Measurements from ENCODE around the gene ORC6.

ORC6 gene

GRCh38 chr16:46720619-46721018 lies 31.2 kb downstream of the ORC6 start:
- no peak for DNase-seq (ENCODE audit: low read depth)
- TF ChIP-seq CTCF (IDR thresholded peaks at IDR 0.05; ENCODE audit: insufficient read depth, low read depth, low read length, missing control alignments), result no peak
- no peak overlapping the region for H3K4me3 ChIP-seq (ENCODE audit: low read length)

DNA sequence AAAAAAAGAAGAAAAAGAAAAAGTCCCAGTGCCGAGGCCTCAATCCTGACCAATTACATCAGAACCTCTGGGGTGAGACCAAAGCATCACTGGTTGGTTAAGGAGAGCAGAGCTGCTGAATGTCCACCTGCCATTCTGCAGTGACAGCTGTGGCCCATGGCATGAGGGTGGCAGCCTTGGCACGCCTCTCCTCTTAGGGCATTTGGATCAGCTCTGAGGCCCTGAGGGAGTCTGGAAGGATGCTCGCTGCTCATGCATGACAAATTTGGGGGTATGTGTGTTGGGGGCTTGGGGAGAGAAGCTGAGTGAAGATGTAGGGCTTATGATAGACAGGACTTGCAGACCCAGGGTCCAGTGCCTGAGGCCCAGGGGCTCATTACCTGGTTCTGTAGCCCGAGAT lies 32.4 kb downstream of the ORC6 start:
- no peak overlapping the region for H3K4me3 ChIP-seq (ENCODE audit: low read length)
- TF ChIP-seq CTCF (IDR thresholded peaks at IDR 0.05; ENCODE audit: insufficient read depth, low read depth, low read length, missing control alignments), result no peak
- DNase-seq (ENCODE audit: low read depth), result no peak

GRCh38 chr16:46727184-46727583 lies 37.7 kb downstream of the ORC6 start:
- TF ChIP-seq CTCF (IDR thresholded peaks at IDR 0.05; ENCODE audit: insufficient read depth, low read depth, low read length, missing control alignments), result no peak
- no peak for DNase-seq (ENCODE audit: low read depth)
- no peak overlapping the region for H3K4me3 ChIP-seq (ENCODE audit: low read length)

- TF ChIP-seq CTCF (IDR thresholded peaks at IDR 0.05; ENCODE audit: insufficient read depth, low read depth, low read length, missing control alignments), result no peak
- DNase-seq (ENCODE audit: low read depth), result no peak
- no peak overlapping the region for H3K4me3 ChIP-seq (ENCODE audit: low read length)
These were observed 38.2 kb downstream of the ORC6 start for GRCh38 chr16:46727630-46728029.

- TF ChIP-seq CTCF (IDR thresholded peaks at IDR 0.05; ENCODE audit: insufficient read depth, low read depth, low read length, missing control alignments), result no peak
- no peak overlapping the region for H3K4me3 ChIP-seq (ENCODE audit: low read length)
- DNase-seq (ENCODE audit: low read depth), result no peak
These were observed 39.3 kb downstream of the ORC6 start for GRCh38 chr16:46728806-46729205.

DNA sequence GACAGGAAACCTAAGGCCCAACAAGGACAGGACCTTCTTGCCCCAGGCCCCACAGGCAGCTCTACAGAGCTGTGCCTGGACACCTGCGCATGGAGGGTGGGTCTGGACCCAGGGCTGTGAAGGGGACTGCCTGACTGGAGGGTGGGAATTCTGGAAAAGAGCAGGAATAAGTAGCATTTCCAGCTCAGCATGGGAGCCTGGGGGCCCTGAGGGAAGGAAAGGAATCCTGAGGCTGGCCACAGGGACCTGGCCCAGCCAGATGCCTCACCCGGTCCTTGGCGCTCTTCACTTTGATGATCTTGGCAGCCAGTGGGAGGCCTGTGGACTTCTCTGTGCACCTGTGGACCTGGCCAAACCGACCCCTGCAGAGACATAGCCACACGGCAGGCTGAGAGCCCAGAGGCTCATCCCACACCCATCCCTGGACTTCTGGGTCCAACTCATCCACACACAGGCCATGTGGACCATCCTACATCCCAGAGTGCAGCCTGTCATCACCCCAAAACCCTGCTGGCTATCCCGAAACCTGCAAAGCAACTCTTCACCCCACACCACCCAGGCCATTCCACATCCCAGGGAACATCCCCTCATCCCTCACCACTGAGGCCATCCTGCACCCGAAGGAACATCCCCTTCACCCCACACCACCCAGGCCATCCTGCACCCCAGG lies 40.0 kb downstream of the ORC6 start:
- DNase-seq (ENCODE audit: low read depth), result no peak
- no peak for TF ChIP-seq CTCF (IDR thresholded peaks at IDR 0.05; ENCODE audit: insufficient read depth, low read depth, low read length, missing control alignments)
- H3K4me3 ChIP-seq (ENCODE audit: low read length), result no peak overlapping the region

DNA sequence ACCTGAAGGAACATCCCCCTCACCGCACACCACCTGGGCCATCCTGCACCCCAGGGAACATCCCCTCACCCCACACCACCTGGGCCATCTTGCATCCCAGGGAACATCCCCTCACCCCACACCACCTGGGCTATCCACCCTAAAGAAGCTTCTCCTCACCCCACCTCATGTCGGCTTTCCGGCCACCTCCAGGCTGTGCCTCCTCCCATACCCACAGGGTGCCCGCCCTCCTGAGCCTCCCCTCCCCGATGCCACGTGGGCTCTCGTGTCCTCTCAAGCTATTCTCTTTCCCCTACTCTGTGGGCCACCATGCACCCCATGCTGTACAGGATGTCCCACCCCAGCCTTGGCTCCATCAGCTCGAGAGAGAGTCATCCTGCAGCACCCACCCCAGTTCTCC lies 40.7 kb downstream of the ORC6 start:
- no peak for DNase-seq (ENCODE audit: low read depth)
- TF ChIP-seq CTCF (IDR thresholded peaks at IDR 0.05; ENCODE audit: insufficient read depth, low read depth, low read length, missing control alignments), result no peak
- no peak overlapping the region for H3K4me3 ChIP-seq (ENCODE audit: low read length)
